GM12891 (cell line): Measurements from ENCODE around the gene LRP1B.

Source experiments
- POLR2A ChIP-seq: IDR thresholded peaks from 2 replicates; pipeline ENCODE4 v1.6.1; 2011; ENCODE audit warnings: low read depth, low read length, control low read depth
- POLR2AphosphoS5 ChIP-seq: IDR thresholded peaks from 2 replicates; pipeline ENCODE4 v1.6.1; 2011; ENCODE audit warnings: low read depth, low read length, control low read depth
- TAF1 ChIP-seq: IDR thresholded peaks from 2 replicates; pipeline ENCODE4 v1.6.1; 2011; ENCODE audit warnings: low read depth, low read length, control low read depth

GRCh38 chr2:141399270-141399669 is 731.5 kb downstream of the LRP1B start:
- TF ChIP-seq POLR2A = no peak
- TF ChIP-seq TAF1 = no peak
- no peak for TF ChIP-seq POLR2AphosphoS5
